GM21367 (cell line): Measurements from ENCODE around the gene ZNF219.

Source experiments
- ATAC-seq: cut with Tn5 transposase; IDR thresholded peaks from one replicate; pipeline ENCODE4 v1.9.1; 2021; ENCODE audit not compliant: unreplicated experiment

ZNF219 gene

DNA sequence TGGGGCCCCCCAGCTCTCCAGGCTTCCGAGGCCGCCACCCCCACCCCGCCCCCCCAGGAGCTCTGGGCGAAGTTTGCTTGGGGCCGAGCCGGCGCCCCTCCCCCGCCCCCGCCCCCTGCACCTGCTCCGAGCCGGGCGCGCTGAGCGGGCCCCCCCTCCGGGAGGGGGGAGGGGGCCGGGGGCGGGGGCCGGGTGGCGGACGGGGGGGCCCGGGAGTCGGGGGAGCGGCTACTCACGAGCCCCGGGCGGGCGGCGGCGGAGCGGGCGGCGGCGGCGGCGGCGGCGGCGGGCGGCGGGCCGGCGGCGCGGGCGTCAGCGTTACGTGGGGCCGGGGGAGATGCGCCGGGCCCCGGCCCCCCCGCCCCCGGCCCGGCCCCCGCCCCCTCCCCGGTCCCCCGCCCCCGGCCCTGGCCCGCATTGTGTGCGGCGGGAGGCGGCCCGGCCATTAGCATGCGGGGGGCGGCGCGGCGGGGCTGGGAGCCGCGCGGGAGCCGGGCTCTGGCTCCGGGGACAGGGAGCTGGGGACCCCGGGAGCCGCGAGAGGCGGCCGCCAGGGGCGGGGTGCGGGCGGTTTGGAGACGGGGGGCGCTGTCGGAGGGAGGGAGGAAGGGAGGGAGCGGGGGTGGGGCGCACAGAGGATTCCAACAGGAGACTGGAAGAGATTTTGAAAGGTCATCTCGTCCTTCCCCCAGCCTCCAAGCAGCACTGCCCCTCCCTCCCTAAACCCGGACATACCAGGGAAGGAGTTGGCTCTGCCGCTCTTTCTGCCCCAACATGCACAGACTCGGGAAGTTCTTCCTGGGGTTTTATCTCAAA is at the start of gene ZNF219:
Gene ZNF219 (minus strand): TSS at position 580 of the 816 bp plus-strand sequence. CDS start 5,064 bp downstream, outside the sequence.
- no peak for ATAC-seq

DNA sequence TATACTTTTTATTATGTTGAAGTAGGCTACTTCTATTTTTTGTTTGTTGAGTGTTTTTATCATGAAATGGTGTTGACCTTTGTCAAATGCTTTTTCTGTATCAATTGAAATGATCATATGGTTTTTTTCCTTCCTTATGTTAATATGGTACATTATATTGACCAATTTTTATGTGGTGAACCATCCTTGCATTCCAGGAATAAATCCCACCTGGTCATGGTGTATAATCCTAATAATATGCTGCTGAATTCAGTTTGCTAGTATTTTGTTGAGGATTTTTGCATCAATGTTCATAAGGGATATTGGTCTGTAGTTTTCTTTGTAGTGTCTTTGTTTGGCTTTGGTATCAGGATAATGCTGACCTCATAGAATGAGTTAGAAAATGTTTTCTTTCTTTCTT is 47.0 kb upstream of the ZNF219 start:
- ATAC-seq: no peak

DNA sequence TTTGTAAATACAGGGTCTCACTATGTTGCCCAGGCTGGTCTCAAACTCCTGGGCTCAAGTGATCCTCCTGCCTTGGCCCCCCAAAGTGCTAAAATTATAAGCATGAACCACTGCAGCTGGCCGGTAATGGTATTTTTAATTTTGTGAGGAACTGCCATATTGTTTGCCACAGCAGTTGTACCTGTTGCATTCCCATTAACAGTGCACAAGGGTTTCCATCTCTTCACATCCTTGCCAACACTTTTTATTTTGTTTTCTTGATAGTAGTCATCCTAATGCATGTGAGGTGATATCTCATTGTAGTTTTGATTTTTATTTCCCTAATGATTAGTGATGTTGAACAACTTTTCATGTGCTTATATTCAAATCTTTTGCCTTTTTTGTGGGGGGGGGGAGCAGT is 43.9 kb upstream of the ZNF219 start:
- ATAC-seq: no peak

DNA sequence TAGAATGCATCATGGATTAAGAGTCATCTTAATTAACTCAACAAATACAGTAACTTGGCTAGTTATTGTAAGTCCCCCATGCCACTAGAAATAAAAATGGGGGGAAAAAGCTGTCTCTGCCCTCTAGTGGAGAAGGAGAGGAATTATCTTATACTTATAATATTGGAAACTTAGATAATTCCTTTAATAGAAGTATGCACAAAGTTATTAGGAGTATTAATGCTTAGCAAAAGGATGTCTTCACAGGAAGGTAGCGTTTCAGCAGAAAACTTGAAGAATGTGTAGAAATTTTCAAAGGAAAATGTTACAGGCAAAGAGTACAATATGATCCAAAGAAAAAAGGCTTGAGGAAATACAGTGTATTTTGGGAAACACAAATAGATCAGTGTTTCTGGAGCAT is 37.6 kb upstream of the ZNF219 start:
- no peak for ATAC-seq

DNA sequence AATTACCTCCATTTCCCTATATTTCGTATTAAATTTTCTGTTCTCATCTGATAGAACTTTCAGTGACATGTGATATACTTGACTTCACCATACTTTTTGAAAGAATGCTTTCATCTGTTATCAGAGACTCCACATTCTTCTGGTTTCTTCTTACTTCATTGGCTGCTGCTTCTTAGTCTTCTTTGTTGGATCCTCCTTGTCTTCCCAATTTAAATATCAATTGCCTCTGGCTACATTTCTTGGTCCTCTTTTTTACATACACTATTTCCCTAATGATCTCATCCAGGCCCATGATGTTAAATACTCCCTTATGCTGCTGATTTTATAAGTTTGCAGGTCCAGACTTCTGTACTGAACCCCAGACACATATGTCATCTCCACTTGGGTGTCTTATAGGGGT is 35.4 kb upstream of the ZNF219 start:
- no peak for ATAC-seq

DNA sequence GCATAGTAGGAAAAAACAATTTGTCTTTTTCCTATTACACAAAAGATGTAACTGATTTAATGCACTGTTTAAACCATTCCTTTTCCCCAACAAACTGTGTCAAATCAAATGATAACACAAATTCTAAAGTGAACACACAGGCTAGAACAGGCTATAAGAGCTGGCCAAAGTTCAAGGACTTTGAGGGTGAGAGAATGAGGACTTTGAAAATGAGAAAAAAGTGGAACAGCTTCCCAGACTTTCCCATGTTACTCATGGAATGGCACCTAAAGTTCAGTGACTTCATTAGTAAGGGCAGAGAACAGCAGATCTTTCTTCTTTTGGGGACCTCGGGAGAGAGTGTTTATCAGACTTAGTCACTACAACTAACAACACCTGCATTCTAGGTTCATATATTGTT is 25.0 kb upstream of the ZNF219 start:
- ATAC-seq: no peak

DNA sequence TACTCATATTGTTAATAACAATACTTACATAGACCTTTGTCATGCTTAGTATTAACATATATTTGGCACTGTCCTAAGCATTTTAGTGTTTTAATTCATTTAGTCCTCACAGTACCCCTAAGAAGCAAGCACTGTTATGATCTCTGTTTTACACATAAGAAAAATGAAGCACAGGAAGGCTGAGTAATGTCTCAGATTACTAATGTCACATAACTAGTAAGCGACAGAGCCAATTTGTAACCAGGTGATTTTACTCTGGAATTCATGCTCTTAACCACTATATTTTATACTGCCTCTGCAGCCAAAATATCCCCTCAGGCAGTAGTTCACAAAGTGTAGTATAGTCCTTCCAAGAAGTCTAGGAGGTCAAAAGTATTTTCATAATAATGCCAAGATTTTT is 22.7 kb upstream of the ZNF219 start:
- ATAC-seq: no peak

DNA sequence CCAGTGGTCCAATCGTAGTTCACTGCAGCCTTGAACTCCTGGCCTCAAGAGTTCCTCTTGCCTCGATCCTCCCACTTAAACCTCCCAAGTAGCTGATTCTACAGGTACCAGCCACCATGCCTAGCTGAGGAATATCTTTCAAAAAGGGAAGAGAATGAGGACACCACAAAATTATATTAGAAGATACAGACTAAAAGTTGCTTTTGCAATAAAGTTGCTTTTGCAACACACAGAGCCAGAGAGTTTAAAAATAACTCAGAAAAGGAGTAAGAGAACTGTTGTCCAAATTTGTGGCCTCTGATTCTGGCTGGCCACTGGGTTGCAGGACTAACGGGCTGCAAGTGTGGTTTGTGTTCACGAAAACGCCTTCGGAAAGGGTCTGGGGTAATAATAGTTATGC is 22.2 kb upstream of the ZNF219 start:
- no peak for ATAC-seq

DNA sequence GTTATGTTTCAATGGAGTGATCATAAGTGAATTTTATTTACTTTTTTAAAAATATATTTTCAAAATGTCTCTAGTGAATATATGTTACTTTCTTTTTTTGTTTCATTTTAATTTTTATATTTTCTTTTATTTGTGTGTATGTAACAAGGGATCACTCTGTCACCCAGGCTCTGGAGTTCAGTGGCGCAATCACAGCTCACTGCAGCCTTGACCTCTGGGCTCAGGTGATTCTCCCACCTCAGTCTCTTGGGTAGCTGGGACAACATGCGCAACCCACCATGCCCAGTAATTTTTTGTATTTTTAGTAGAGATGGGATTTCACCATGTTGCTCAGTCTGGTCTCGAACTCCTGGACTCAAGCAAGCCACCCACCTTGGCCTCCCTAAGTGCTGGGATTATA is 20.5 kb upstream of the ZNF219 start:
- ATAC-seq: no peak

DNA sequence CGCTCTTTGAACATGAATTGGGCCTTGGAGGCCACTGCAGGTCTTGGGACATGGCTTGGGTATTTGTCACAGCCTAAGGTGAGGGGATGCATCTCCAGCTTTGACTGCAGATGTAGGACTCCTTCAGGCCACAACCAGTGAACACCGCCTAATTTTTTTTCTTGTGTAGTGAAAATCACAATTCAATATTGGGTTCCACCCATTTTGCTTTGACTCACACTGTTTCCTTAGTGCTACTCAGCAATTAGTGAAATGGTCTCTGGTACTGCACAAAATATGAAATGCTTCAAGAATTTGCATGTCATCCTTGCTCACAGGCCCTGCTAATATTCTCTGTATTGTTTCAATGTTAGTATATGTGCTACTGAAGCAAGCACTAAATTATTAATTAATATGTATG is 14.9 kb upstream of the ZNF219 start:
- no peak for ATAC-seq

DNA sequence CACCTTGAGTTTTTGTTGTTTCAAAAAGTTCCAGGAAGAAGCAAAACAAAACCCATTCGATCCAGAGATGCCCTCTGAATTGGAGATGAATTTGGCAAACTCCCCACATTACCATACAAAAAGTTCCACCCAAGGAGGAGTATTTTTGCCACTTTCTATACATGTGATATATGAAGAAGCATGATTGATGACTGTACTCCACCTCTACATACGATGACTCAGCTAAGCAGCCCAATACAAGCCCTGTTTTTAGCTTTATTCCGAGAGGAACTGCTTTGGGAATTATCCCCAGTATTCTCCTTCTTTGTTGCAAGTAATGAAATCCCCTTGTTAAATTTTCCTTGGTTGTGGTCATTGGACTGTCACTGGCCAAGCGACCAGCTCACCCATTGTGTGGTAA is 13.8 kb upstream of the ZNF219 start:
- ATAC-seq: no peak

DNA sequence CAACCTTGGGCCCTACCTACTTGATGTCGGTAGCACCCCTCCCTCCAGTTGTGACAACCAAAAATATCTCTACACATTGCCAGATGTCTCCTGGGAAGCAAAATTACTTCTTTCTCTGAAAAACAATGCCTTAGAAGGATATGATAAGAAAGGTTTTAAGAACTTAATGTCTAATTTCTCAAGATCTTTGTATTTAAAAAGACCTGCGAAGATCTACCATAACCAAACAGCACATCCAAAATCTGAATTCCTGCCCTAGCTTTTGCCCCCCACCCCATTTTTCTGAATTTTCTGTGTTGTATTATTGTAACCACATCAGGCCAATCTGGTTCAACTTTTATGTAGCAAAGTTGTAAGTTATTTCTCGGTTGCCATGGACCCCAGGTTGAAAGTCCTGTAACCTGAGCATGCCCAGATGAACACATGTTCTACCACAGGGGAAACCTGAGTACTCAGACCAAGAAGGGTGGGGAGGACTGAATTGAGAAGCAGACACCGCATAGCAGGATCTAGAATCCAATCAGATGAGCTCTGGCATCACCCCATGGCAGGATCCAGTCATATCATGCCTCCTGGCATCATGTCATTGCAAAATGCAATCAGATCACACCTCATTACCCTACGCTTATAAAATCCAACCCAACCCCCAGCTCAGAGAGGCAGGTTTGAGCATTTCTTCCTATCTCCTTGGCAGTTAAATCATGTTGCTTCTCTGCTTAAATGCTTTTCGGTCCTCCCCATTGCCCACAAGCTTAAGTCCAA is 11.1 kb upstream of the ZNF219 start:
- ATAC-seq: no peak

DNA sequence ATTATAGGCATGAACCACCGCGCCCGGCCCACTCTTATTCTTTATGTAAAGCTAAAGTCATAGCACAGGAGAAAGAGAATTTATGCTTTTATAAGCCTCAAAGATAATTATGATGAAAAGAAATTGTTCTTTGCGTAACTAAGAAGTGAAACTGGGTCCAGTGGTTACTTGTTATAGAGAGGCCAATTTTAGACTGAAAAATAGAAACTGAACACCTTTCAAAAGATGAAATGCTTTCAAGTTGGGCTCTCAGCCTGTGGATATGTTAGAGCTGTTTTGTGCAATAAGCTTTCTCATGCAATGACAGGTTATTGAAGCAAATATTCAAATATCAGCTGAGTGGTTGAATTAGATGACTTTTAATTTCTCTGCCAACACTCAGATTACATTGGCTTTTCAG is 10.3 kb upstream of the ZNF219 start:
- no peak for ATAC-seq

DNA sequence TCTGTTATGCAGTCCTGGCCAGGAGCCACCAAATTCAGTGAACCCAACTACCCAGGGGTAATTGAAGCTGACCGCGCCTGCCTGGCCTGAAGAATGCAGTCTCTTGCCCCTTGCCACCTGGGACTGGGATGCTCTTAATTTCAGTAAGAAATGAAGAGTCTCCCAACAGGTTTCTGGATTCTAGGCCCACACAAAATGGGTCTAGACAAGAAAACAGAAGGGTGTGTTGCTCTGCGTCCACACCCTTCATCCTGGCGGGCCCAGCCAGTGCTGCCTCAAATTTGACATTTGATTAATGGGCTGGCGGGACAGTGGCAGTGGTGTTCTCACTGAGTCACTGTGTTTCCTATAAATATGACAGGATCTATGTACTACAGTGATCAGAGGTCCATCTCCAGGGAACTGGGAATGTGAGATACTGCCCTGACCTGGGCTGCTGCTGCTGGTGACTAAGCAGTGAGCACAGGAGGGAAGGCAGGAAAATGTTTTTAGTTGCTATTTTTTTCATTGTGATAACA is 8.9 kb upstream of the ZNF219 start:
- ATAC-seq: no peak

DNA sequence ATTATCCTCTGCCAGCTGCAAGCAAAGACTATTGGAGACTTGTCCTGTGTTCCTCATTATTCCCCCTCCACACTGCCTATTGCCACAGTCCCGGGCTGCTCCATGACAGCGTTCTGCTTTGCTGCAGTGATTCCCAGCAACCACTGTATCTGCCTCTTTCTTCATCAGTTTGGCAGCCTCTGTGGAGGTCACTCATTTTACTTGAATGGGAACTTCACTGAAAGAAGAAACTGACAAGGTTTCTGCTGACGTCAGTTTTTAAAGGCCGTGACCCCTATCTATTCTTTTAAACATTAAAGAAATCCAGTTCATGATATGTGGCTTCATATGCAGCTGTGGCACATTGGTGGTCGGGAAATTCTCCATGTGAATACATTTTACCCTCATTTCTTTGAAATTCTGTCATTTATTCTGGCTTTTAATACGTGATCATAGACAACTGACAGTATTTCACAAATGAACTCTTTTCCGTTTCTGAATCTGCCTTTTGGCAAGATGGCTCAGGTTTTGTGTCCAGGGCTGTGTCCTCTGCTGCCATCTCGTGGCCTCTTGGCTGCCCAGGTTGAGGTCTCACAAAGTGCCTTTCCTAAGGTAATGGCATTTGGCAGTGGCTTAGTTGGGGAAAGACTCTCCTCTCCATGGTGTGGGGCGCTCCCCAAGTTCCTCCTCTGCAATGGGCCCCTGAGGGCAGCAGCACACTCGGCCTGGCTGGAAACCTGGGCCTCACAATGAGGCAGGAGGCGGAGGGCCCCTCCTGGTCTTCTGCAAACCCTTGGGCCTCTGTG is 8.2 kb upstream of the ZNF219 start:
- ATAC-seq: no peak

DNA sequence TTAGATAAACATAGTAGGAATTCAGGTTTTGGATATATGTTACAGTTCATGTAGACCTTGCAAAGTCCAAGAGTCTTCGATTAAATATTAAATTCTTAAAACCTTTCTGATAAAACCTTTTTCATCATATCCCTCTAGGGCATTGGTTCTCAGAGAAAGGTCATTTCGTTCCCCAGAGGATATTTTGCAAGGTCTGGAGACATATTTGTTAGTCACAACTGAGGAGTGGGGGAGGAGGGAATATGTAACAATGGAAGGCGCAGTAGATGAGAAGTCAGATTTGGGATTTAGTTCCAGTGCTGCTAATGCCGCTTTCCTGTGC is 7.7 kb upstream of the ZNF219 start:
- ATAC-seq: no peak

DNA sequence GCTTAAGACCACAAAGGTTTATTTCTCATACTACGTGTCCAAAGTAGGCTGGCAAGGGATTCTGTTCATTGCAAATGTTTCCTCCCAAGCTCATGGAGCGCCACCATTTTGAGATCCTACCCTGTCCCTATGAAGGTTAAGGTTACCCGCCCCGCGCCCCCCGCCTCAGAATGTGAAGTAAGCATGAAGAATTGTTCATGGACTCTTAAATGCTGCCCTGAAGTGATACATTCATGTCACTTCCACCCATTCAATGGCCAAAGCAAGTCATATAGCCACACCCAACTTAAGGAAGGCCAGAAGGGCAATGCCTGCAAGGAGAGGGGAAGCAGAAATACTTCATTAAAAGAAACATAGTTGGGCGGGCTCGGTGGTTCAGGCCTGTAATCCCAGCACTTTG is 6.6 kb upstream of the ZNF219 start:
- ATAC-seq: no peak

DNA sequence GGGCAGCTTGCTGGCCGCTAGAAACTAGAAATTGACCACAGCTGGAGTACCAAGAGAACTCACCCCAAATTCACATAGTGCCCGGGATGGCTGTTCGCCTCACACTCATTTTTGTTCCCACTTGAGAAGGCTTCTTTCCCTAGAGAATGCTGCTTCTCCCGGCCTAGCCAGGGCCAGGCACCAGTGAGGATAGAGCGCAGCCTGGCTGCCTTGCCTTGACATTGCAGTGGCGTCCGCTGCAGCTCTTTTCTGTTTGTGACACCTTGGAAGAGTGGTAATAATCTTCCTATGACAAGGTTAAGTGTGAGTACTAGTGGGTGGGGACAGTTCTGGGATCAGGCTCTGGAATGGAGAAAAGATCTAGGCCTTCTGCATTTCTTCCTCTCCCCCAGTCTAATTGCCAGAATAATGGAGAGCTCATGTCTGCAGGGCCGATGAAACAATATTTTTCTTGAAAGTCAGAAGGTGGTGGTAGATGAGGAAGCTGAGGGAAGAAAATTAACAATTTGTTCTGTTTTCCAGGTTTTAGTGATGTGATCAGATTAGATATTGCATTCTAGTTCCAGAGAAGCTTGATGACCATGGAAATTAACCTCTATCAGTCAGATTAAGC is 6.1 kb upstream of the ZNF219 start:
- peak; percentile 40 for ATAC-seq

DNA sequence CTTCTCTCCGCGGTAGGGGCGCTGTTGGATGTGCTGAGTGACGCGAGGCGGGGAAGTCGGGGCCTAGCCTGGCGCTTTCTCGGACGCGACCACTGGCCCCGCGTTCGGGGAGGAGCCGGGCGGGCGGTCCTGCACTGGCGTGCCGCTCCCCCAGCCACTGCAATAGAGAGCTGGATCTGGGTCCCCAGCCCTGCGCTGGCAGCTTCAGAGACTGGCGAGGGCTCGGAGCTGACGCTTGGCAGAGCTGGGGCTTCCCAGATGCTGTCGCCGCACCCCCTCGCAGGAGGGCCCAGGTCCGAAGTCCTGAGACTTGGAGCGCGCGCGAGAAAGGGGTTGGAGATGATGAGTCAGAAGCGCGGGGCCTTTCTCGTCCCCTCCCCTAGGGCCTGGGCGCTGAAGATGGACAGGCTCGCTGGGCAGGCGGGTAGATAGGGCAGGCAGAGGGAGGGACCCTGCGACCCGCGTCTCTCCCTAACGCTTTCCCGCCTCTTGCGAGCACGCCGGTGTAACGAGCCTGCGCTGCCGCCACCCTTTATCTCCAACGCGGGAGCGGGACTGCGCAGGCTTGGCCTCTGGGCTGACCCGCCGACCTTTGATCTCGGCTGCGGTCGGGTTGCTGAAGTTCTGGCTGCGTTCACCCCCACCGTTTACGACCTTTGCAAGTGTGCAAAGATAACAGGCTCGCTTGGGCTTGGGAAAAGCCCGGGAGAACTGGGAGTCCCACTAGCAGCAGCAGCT is 5.4 kb upstream of the ZNF219 start:
- peak; percentile 81 for ATAC-seq

DNA sequence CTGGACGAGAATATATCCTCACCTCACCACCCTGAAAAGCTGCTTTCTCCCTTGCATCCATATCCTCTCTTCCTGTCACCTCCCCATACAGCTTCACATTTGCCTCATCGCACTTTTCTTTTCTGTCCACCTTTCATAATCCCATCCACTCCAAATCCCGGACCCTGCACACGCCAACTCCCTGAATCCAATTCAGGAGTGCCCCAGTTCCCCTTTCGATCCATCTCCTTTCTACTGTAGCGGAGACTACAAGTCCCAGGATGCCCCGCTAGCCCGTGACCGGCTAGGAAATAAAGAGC is 4.9 kb upstream of the ZNF219 start:
- peak; percentile 1 for ATAC-seq
